ENCODE measurements around the gene SNRNP25.
"Not testable (repeated sequence)": the region's sequence is repeated elsewhere in the genome, so short reads cannot be mapped to it uniquely, and the experiment has no call there.

SNRNP25 gene

GRCh38 chr16:41439-42068 is 12.1 kb upstream of the SNRNP25 start:
- no peak for DNase-seq (ENCODE audit: low read depth in 2 of 2)

- no peak for DNase-seq (ENCODE audit: low read depth in 2 of 2)
Observed at GRCh38 chr16:42069-42457, 11.6 kb upstream of the SNRNP25 start.

GRCh38 chr16:42691-43090 is 10.9 kb upstream of the SNRNP25 start:
- no peak for DNase-seq (ENCODE audit: low read depth in 2 of 2)

GRCh38 chr16:43294-43693 is 10.3 kb upstream of the SNRNP25 start:
- no peak for DNase-seq (ENCODE audit: low read depth in 2 of 2)

- no peak for DNase-seq (ENCODE audit: low read depth in 2 of 2)
Observed at GRCh38 chr16:44655-45054, 9.0 kb upstream of the SNRNP25 start.

- DNase-seq (ENCODE audit: low read depth in 2 of 2), result no peak
Observed at GRCh38 chr16:45454-45853, 8.2 kb upstream of the SNRNP25 start.

GRCh38 chr16:46510-46909 is 7.1 kb upstream of the SNRNP25 start:
- DNase-seq (ENCODE audit: low read depth in 2 of 2), result not testable (repeated sequence)

GRCh38 chr16:47234-47633 is 6.4 kb upstream of the SNRNP25 start:
- DNase-seq (ENCODE audit: low read depth in 2 of 2), result no peak

GRCh38 chr16:50769-51591 is 2.6 kb upstream of the SNRNP25 start:
- DNase-seq (ENCODE audit: low read depth in 2 of 2), result no peak

GRCh38 chr16:54237-54581 is 581 bp downstream of the SNRNP25 start:
- DNase-seq (ENCODE audit: low read depth in 2 of 2), result no peak

- DNase-seq (ENCODE audit: low read depth in 2 of 2), result no peak
Observed at GRCh38 chr16:55571-56136, 2.0 kb downstream of the SNRNP25 start.

- DNase-seq (ENCODE audit: low read depth in 2 of 2), result no peak
Observed at GRCh38 chr16:56231-56927, 2.8 kb downstream of the SNRNP25 start.

GRCh38 chr16:57711-58110 is 4.1 kb downstream of the SNRNP25 start:
- no peak for DNase-seq (ENCODE audit: low read depth in 2 of 2)

GRCh38 chr16:58491-59439 is 5.1 kb downstream of the SNRNP25 start:
- no peak for DNase-seq (ENCODE audit: low read depth in 2 of 2)

GRCh38 chr16:59440-60059 is 5.9 kb downstream of the SNRNP25 start:
- no peak for DNase-seq (ENCODE audit: low read depth in 2 of 2)

GRCh38 chr16:60166-60565 is 6.5 kb downstream of the SNRNP25 start:
- no peak for DNase-seq (ENCODE audit: low read depth in 2 of 2)

GRCh38 chr16:60929-61878 is 7.6 kb downstream of the SNRNP25 start:
- DNase-seq (ENCODE audit: low read depth in 2 of 2), result no peak

GRCh38 chr16:61879-62281 is 8.3 kb downstream of the SNRNP25 start:
- no peak for DNase-seq (ENCODE audit: low read depth in 2 of 2)

- DNase-seq (ENCODE audit: low read depth in 2 of 2), result no peak
Observed at GRCh38 chr16:62283-62967, 8.8 kb downstream of the SNRNP25 start.
